K562 treated with DMSO at 1 percent for 12 hours (cell line): ENCODE data around the gene COG7. TPM values are rescaled to one million over a fixed set of nuclear protein-coding genes. Genes with fewer than 3 reads are reported as not detected.

ENCODE experiments used
- total RNA-seq: library from RNA; unstranded; fragments of 300-600 nt; gene quantifications from 2 replicates; pipeline ENCODE4 v1.2.3, GENCODE V29; 2022; ENCODE audit not compliant: insufficient read depth

Gene COG7
- total RNA-seq = 7.1 and 16.0 TPM in 2 replicates

DNA sequence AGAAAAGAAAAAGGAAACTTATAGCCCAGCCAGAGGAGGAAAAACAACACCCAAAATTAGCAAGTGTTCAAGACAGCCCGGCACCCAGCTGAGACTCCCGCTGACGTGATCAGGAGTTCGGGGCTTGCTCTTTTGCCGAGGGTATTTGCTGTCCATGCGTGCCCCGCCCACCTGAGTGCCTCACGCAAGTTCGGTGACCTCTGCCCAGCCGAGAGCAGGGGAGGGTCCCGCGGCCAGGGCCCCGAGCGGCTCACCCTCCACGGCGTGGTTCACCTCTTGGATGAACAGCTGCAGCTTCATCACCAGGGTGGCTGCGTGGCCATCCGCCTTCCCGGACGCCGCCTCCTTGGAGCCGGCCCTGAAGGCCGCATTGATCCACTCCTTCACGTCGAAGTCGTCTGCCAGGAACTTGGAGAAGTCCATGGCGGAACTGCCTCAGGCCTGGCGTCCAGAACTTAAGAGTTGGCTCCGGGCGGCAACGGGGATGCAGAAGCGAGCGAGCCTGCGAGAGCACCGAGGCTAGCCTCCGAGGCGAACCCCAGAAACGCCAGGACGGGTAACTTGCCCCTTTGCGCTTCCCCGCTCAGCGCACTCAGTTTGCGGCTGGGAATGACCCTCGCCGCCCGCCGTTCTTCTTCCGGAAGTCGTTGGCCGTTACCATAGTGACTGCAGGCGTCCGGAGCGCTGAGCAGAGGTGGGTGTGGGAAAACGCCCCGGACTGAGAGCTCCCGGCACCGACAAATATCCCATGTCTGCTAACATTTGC is at the start of gene COG7:
TSS of gene COG7 (minus strand) at position 618 of the 766 bp plus-strand sequence. CDS start at position 423, 195 bp downstream.

Other genes with a start within 250 kb of the COG7 start
- not detected in 2 replicates for gene SCNN1B, start 150.9 kb downstream of the COG7 start, total RNA-seq
- gene GGA2, start 57.3 kb upstream of the COG7 start, total RNA-seq = 24.1 and 61.5 TPM in 2 replicates
- 2.9 and 8.6 TPM in 2 replicates for gene EARS2, start 104.2 kb upstream of the COG7 start, total RNA-seq
- gene UBFD1, start 104.5 kb upstream of the COG7 start, total RNA-seq = 29.5 and 77.3 TPM in 2 replicates
- gene NDUFAB1, start 143.1 kb upstream of the COG7 start, total RNA-seq = 172 and 201 TPM in 2 replicates
- gene PALB2, start 188.1 kb upstream of the COG7 start, total RNA-seq = 6.2 and 12.0 TPM in 2 replicates
- 20.5 and 67.6 TPM in 2 replicates for gene DCTN5, start 188.3 kb upstream of the COG7 start, total RNA-seq
- 93.5 and 140 TPM in 2 replicates for gene PLK1, start 225.7 kb upstream of the COG7 start, total RNA-seq